HCT116 (cell line): ENCODE results near the gene DIAPH3. TPM values are rescaled to one million over a fixed set of nuclear protein-coding genes. Genes with fewer than 3 reads are reported as not detected.

Experiments used
- ATAC-seq: fragments of 200-7000 bp; cut with Tn5 transposase; 2 replicates; pipeline ENCODE4 v1.9.1; 2020; ENCODE audit warnings: mild to moderate bottlenecking, moderate library complexity
- BruUV-seq: library from RNA; stranded (reverse); fragments of 400-500 nt; replicated peaks from 2 replicates; lab custom pipeline; 2021; lab: Mats Ljungman, UMichigan
- CTCF ChIA-PET: fragments of 300-600 bp; sonication (Branson Sonifier 250); formaldehyde crosslinking; loops from one replicate; lab custom pipeline; 2021; ENCODE audit warnings: antibody characterized with exemption; lab: Charles Lee
- POLR2A ChIA-PET: fragments of 300-600, 350-600 bp; sonication (Branson Sonifier 250); formaldehyde crosslinking; loops from one replicate; lab custom pipeline; 2021; ENCODE audit warnings: antibody characterized with exemption; lab: Charles Lee
- RAD21 ChIA-PET, 2 experiments: fragments of 300-600 bp; sonication (Branson Sonifier 250); formaldehyde crosslinking; loops; one replicate each; lab custom pipeline; 2023; ENCODE audit warnings: low total read pairs in 2 of 2; ENCODE audit not compliant: uncharacterized antibody in 2 of 2, unreplicated experiment in 2 of 2, low non-redundant PET in 1 of 2; lab: Charles Lee
- DNase-seq: peaks from one replicate; pipeline ENCODE4 v3.0.0-alpha.2; 2010; ENCODE audit warnings: low read depth, low spot score
- H2AFZ ChIP-seq: fragments of 200-600 bp; shearing (Covaris generic), sonication (generic); 2 replicates; pipeline ENCODE4 v1.6.1; 2017; ENCODE audit warnings: low read depth, mixed run types, mixed read lengths, antibody characterized with exemption, low read length; ENCODE audit not compliant: poor library complexity, severe bottlenecking
- H3K27ac ChIP-seq: 2 replicates; pipeline ENCODE4 v1.5.1; 2012; ENCODE audit warnings: low read depth, low read length
- H3K27me3 ChIP-seq: fragments of 200-600 bp; sonication (generic); 2 replicates; pipeline ENCODE4 v1.6.1; 2016; ENCODE audit warnings: mixed run types, low read length, mixed read lengths; ENCODE audit not compliant: insufficient read depth
- H3K36me3 ChIP-seq, 2 experiments: fragments of 200-500 bp in 1 of 2; fragments of 200-600 bp in 1 of 2; sonication (Bioruptor generic) in 1 of 2; sonication (generic) in 1 of 2; 2 replicates each; pipeline versions ENCODE4 v1.5.1 to v1.6.1; 2014 to 2016; ENCODE audit warnings: low read length in 2 of 2, inconsistent platforms in 1 of 2, mixed read lengths in 1 of 2, mixed run types in 1 of 2; ENCODE audit not compliant: insufficient read depth in 2 of 2, control insufficient read depth in 1 of 2
- H3K4me1 ChIP-seq, 2 experiments: fragments of 200-600 bp in 1 of 2; sonication (generic) in 1 of 2; 2 replicates each; pipeline versions ENCODE4 v1.5.1 to v1.6.1; 2012 to 2017; ENCODE audit warnings: low read length in 2 of 2, inconsistent platforms in 1 of 2, mild to moderate bottlenecking in 1 of 2, mixed read lengths in 1 of 2, mixed run types in 1 of 2, moderate library complexity in 1 of 2; ENCODE audit not compliant: insufficient read depth in 2 of 2, control insufficient read depth in 1 of 2
- H3K4me2 ChIP-seq: fragments of 200-600 bp; sonication (generic); 2 replicates; pipeline ENCODE4 v1.6.1; 2017; ENCODE audit warnings: mixed run types, low read length, mixed read lengths
- H3K4me3 ChIP-seq, 2 experiments: fragments of 200-600 bp in 1 of 2; sonication (generic) in 1 of 2; replicated peaks in 1 of 2; 2 replicates each; pipeline ENCODE4 v1.5.1; 2011 to 2016; ENCODE audit warnings: low read length in 2 of 2, control low read depth in 1 of 2, low read depth in 1 of 2, mild to moderate bottlenecking in 1 of 2, mixed read lengths in 1 of 2, mixed run types in 1 of 2
- H3K79me2 ChIP-seq: fragments of 200-600 bp; sonication (generic); 2 replicates; pipeline ENCODE4 v1.6.1; 2017; ENCODE audit warnings: mild to moderate bottlenecking, mixed run types, low read length, moderate library complexity, mixed read lengths; ENCODE audit not compliant: insufficient read depth
- H3K9ac ChIP-seq: fragments of 200-600 bp; sonication (generic); 2 replicates; pipeline ENCODE4 v1.6.1; 2016; ENCODE audit warnings: low read length, mixed read lengths
- H3K9me2 ChIP-seq: fragments of 200-600 bp; sonication (generic), shearing (Covaris generic); 2 replicates; pipeline ENCODE4 v1.6.1; 2017; ENCODE audit warnings: mixed run types, mild to moderate bottlenecking, moderate library complexity; ENCODE audit not compliant: insufficient read depth
- H3K9me3 ChIP-seq, 2 experiments: fragments of 200-500 bp in 1 of 2; fragments of 200-600 bp in 1 of 2; sonication (Bioruptor generic) in 1 of 2; sonication (generic) in 1 of 2; 2 replicates each; pipeline ENCODE4 v1.6.1; 2014 to 2017; ENCODE audit warnings: low read length in 2 of 2, mixed read lengths in 2 of 2, inconsistent platforms in 1 of 2, low read depth in 1 of 2, mild to moderate bottlenecking in 1 of 2, mixed run types in 1 of 2, moderate library complexity in 1 of 2; ENCODE audit not compliant: control insufficient read depth in 1 of 2, insufficient read depth in 1 of 2
- H4K20me1 ChIP-seq: fragments of 200-600 bp; sonication (generic), shearing (Covaris generic); 2 replicates; pipeline ENCODE4 v1.6.1; 2017; ENCODE audit warnings: mixed run types, mild to moderate bottlenecking, moderate library complexity; ENCODE audit not compliant: insufficient read depth
- CBX3 ChIP-seq: IDR thresholded peaks from 2 replicates; pipeline ENCODE4 v1.6.1; 2012; ENCODE audit warnings: low read depth
- CEBPB ChIP-seq: IDR thresholded peaks from 2 replicates; pipeline ENCODE4 v1.6.1; 2012; ENCODE audit warnings: low read depth
- EGR1 ChIP-seq: IDR thresholded peaks from 2 replicates; pipeline ENCODE4 v1.6.1; 2012; ENCODE audit warnings: low read depth
- ELF1 ChIP-seq: IDR thresholded peaks from 2 replicates; pipeline ENCODE4 v1.6.1; 2012; ENCODE audit warnings: low read depth, borderline replicate concordance
- EZH2phosphoT487 ChIP-seq: fragments of 200-600 bp; IDR thresholded peaks from 2 replicates; pipeline ENCODE4 v1.6.1; 2018; ENCODE audit warnings: antibody characterized with exemption, borderline replicate concordance
- FOSL1 ChIP-seq: IDR thresholded peaks from 2 replicates; pipeline ENCODE4 v1.6.1; 2012; ENCODE audit warnings: low read depth
- POLR2AphosphoS5 ChIP-seq: IDR thresholded peaks from 2 replicates; pipeline ENCODE4 v1.6.1; 2011; ENCODE audit warnings: mild to moderate bottlenecking, low read depth, low read length, moderate library complexity
- TCF7L2 ChIP-seq: IDR thresholded peaks from 2 replicates; pipeline ENCODE4 v1.7.0; 2011; ENCODE audit warnings: borderline replicate concordance, inconsistent platforms; ENCODE audit not compliant: insufficient read depth, insufficient read length; ENCODE audit errors: extremely low read depth
- YY1 ChIP-seq: IDR thresholded peaks from 2 replicates; pipeline ENCODE4 v1.6.1; 2011; ENCODE audit warnings: low read length, low read depth, moderate library complexity, mild to moderate bottlenecking; ENCODE audit not compliant: insufficient replicate concordance; ENCODE audit errors: extremely low read depth
- ZFX ChIP-seq: fragments of 450-650 bp; IDR thresholded peaks from 2 replicates; pipeline ENCODE4 v1.6.1; 2017
- intact Hi-C: fragments of 100-400 bp; cut with micrococcal nuclease; formaldehyde crosslinking; loops from 2 replicates; pipeline ENCODE4 v1.10.0; 2022
- total RNA-seq: library from RNA; stranded (reverse); gene quantifications from one replicate; pipeline ENCODE4 v1.2.1, GENCODE V29; 2021; ENCODE audit not compliant: unreplicated experiment
- TF ChIP-seq, protein P1 (sequence below): IDR thresholded peaks from 2 replicates; pipeline ENCODE4 v1.6.1; 2012
- TF ChIP-seq, protein P2 (sequence below): IDR thresholded peaks from 2 replicates; pipeline ENCODE4 v1.6.1; 2012

Gene DIAPH3
- total RNA-seq, 1 experiment from 2014 or later: 22.8 TPM

DNA sequence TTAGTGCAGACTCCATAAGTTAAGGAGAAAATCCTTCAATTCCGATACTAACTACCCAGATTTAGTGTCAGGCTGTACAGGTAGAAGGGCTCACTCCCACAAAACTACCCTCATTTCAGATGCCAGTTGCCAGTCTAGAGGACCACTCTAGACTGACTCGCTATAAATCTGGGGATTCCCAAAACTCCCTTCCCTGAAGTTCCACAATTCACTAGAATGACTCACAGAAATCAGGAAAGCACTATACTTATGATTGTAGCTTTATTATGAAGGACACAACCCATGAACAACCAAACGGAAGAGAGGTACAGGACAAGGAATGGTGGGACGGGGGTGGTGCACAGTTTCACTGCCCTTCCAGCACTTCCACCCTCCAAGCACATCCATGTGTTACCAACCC lies 321.2 kb downstream of the DIAPH3 start:
- ATAC-seq (no peak), DNase-seq (no peak)
- ChIA-PET CTCF (no interaction called here), POLR2A (no interaction called here), RAD21 (no interaction called here)
- Histone ChIP-seq H2AFZ (no peak overlapping the region), H3K27ac (no peak overlapping the region), H3K36me3 (no peaks in the 10 kb centered on the region), H4K20me1 (no peaks in the 10 kb centered on the region), H3K9ac (no peak overlapping the region), H3K4me1 (no peaks in the 10 kb centered on the region), H3K9me3 (no peaks in the 10 kb centered on the region), H3K4me3 (no peak overlapping the region), H3K4me2 (no peak overlapping the region), H3K9me2 (no peaks in the 10 kb centered on the region), H3K27me3 (no peaks in the 10 kb centered on the region), H3K79me2 (no peaks in the 10 kb centered on the region)
- BruUV-seq: no TSS peak
- TF ChIP-seq TCF7L2 (no peak), EZH2phosphoT487 (no peak)
- intact Hi-C loops: no loop called here

GRCh38 chr13:59839186-59839585 lies 324.5 kb downstream of the DIAPH3 start:
- no peaks in the 10 kb centered on the region for H3K9me3 ChIP-seq
- RAD21 ChIA-PET: no interaction called here
- H3K27me3 ChIP-seq: no peaks in the 10 kb centered on the region
- H2AFZ ChIP-seq: no peak overlapping the region
- no peaks in the 10 kb centered on the region for H3K9me2 ChIP-seq
- POLR2A ChIA-PET: no interaction called here
- H3K79me2 ChIP-seq: no peaks in the 10 kb centered on the region
- H3K4me3 ChIP-seq: no peak overlapping the region
- ATAC-seq: no peak
- H3K4me2 ChIP-seq: no peak overlapping the region
- H3K4me1 ChIP-seq: no peaks in the 10 kb centered on the region
- intact Hi-C loops: no loop called here
- TF ChIP-seq ELF1: no peak
- CTCF ChIA-PET: no interaction called here
- no peaks in the 10 kb centered on the region for H4K20me1 ChIP-seq
- no TSS peak for BruUV-seq
- H3K27ac ChIP-seq: no peak overlapping the region
- no peaks in the 10 kb centered on the region for H3K36me3 ChIP-seq
- no peak for DNase-seq
- H3K9ac ChIP-seq: no peak overlapping the region

DNA sequence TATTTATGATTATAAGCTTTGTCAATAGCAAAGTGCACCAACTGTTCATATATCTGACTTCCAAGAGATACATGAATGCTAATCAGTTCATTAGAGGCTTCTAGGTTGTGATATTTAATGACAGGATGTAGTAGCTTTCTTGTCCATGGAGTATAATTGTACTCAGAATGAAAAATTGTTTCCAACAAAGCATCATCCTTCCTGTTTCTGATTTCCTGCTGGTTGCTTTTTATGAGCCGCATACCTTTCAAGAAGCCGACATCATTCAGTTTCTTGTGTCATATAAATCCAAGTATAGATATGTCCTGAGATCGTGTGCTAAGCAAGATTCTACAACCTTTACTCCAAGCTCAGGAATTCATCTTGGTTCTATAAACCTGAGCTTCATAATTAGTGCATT lies 326.6 kb downstream of the DIAPH3 start:
- DNase-seq (no peak), ATAC-seq (no peak)
- Histone ChIP-seq H4K20me1 (no peaks in the 10 kb centered on the region), H3K9ac (no peak overlapping the region), H3K4me1 (no peaks in the 10 kb centered on the region), H3K27me3 (no peaks in the 10 kb centered on the region), H2AFZ (no peak overlapping the region), H3K9me2 (no peaks in the 10 kb centered on the region), H3K9me3 (no peaks in the 10 kb centered on the region), H3K4me3 (no peak overlapping the region), H3K4me2 (no peak overlapping the region), H3K36me3 (no peaks in the 10 kb centered on the region), H3K79me2 (no peaks in the 10 kb centered on the region), H3K27ac (no peak overlapping the region)
- ChIA-PET POLR2A (no interaction called here), CTCF (no interaction called here), RAD21 (no interaction called here)
- TF ChIP-seq YY1: no peak
- no peak for TF ChIP-seq POLR2AphosphoS5
- TF ChIP-seq, protein P1, sequence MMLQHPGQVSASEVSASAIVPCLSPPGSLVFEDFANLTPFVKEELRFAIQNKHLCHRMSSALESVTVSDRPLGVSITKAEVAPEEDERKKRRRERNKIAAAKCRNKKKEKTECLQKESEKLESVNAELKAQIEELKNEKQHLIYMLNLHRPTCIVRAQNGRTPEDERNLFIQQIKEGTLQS: no peak
- no peak for TF ChIP-seq TCF7L2
- TF ChIP-seq FOSL1: no peak
- TF ChIP-seq EGR1: no peak
- TF ChIP-seq CEBPB: no peak
- TF ChIP-seq CBX3: no peak
- TF ChIP-seq, protein P2, sequence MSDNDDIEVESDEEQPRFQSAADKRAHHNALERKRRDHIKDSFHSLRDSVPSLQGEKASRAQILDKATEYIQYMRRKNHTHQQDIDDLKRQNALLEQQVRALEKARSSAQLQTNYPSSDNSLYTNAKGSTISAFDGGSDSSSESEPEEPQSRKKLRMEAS: no peak
- no peak for TF ChIP-seq ZFX
- no peak for TF ChIP-seq ELF1
- intact Hi-C loops: no loop called here
- no TSS peak for BruUV-seq
